K562 (cell line): Measurements from ENCODE around the gene IFNA5. TPM values are rescaled to one million over a fixed set of nuclear protein-coding genes. Genes with fewer than 3 reads are reported as not detected.

Experiments
- ATAC-seq: fragments of 200-7000 bp; cut with Tn5 transposase; 3 replicates; pipeline ENCODE4 v1.9.1; 2020; ENCODE audit warnings: moderate library complexity
- BruUV-seq: library from RNA; stranded (reverse); fragments of 400-500 nt; replicated peaks from 2 replicates; lab custom pipeline; 2021; lab: Mats Ljungman, UMichigan
- CTCF ChIA-PET: fragments of 300-600 bp; formaldehyde crosslinking; extraction: SDS; loops from one replicate; lab custom pipeline; 2021; ENCODE audit warnings: low intra/inter-chr PET ratio; lab: Yijun Ruan, JAX
- POLR2A ChIA-PET: fragments of 300-600, 350-650 bp; sonication (Branson Sonifier 250); formaldehyde crosslinking; extraction: SDS; loops from one replicate; lab custom pipeline; 2021; ENCODE audit warnings: antibody characterized with exemption, inconsistent platforms; lab: Yijun Ruan, JAX
- DNase-seq, 4 experiments: peaks; one replicate each; pipeline versions ENCODE4 v3.0.0 to v3.0.0-alpha.2; 2011 to 2018; ENCODE audit warnings: low spot score in 3 of 4, mixed read lengths in 3 of 4; ENCODE audit errors: extremely low read depth in 1 of 4
- FAIRE-seq: peaks from 2 replicates; lab custom pipeline; 2011; peaks lifted over from hg19 to GRCh38; lab: Jason Lieb, UNC
- H2AFZ ChIP-seq: 2 replicates; pipeline ENCODE4 v1.6.0; 2011; ENCODE audit warnings: low read depth, low read length, control low read depth, inconsistent platforms
- H3K27ac ChIP-seq: fragments of 200-600 bp; 3 replicates; pipeline ENCODE4 v1.8.0; 2011; ENCODE audit warnings: low read depth, mild to moderate bottlenecking, control low read depth, inconsistent platforms, low read length, moderate library complexity, mixed read lengths; ENCODE audit errors: extremely low read depth
- H3K27me3 ChIP-seq, 2 experiments: fragments of 300-600 bp in 1 of 2; 2 replicates in 1 of 2; 3 replicates in 1 of 2; pipeline versions ENCODE4 v1.6.0 to v1.8.0; 2011; ENCODE audit warnings: inconsistent platforms in 2 of 2, low read length in 2 of 2, mild to moderate bottlenecking in 1 of 2, mixed read lengths in 1 of 2, moderate library complexity in 1 of 2; ENCODE audit not compliant: control insufficient read depth in 2 of 2, insufficient read depth in 2 of 2
- H3K36me3 ChIP-seq: fragments of 300-600 bp; 3 replicates; pipeline ENCODE4 v1.8.0; 2011; ENCODE audit warnings: mild to moderate bottlenecking, low read length, inconsistent platforms; ENCODE audit not compliant: control insufficient read depth, insufficient read depth
- H3K4me1 ChIP-seq, 2 experiments: fragments of 200-600 bp in 1 of 2; replicated peaks in 1 of 2; 2 replicates in 1 of 2; 3 replicates in 1 of 2; pipeline versions ENCODE4 v1.5.1 to v1.8.0; 2011; ENCODE audit warnings: inconsistent platforms in 2 of 2, low read length in 2 of 2, mild to moderate bottlenecking in 1 of 2, mixed read lengths in 1 of 2, moderate library complexity in 1 of 2; ENCODE audit not compliant: control insufficient read depth in 2 of 2, insufficient read depth in 2 of 2
- H3K4me2 ChIP-seq: 2 replicates; pipeline ENCODE4 v1.6.1; 2011; ENCODE audit warnings: low read length, control low read depth, inconsistent platforms, mixed read lengths; ENCODE audit not compliant: insufficient read depth
- H3K4me3 ChIP-seq: fragments of 200-600 bp; sonication (generic), shearing (Covaris generic); 2 replicates; pipeline ENCODE4 v1.5.1; 2016; ENCODE audit warnings: control low read depth, inconsistent platforms
- H3K79me2 ChIP-seq: fragments of 200-600 bp; 3 replicates; pipeline ENCODE4 v1.8.0; 2011; ENCODE audit warnings: low read length, inconsistent platforms; ENCODE audit not compliant: control insufficient read depth, insufficient read depth
- H3K9ac ChIP-seq, 2 experiments: 2 replicates each; pipeline versions ENCODE4 v1.6.0 to v1.6.1; 2011; ENCODE audit warnings: low read depth in 2 of 2, low read length in 2 of 2, control low read depth in 1 of 2, inconsistent platforms in 1 of 2, mild to moderate bottlenecking in 1 of 2, mixed read lengths in 1 of 2; ENCODE audit not compliant: insufficient read depth in 1 of 2
- H3K9me1 ChIP-seq: one replicate; pipeline ENCODE4 v1.6.0; 2011; ENCODE audit warnings: inconsistent platforms, mild to moderate bottlenecking, low read length, moderate library complexity; ENCODE audit not compliant: control insufficient read depth, insufficient read depth
- H3K9me3 ChIP-seq: replicated peaks from 2 replicates; pipeline ENCODE4 v1.5.1; 2011; ENCODE audit warnings: low read depth, low read length, inconsistent platforms; ENCODE audit not compliant: control insufficient read depth, insufficient read depth
- H4K20me1 ChIP-seq: replicated peaks from 2 replicates; pipeline ENCODE4 v1.6.1; 2011; ENCODE audit warnings: low read length, inconsistent platforms, mixed read lengths; ENCODE audit not compliant: control insufficient read depth, insufficient read depth
- BRD9 ChIP-seq: fragments of 450-650 bp; IDR thresholded peaks from 2 replicates; pipeline ENCODE4 v1.6.1; 2018; ENCODE audit warnings: low read depth; ENCODE audit not compliant: partially characterized antibody
- EWSR1 ChIP-seq: fragments of 450-650 bp; IDR thresholded peaks from 2 replicates; pipeline ENCODE4 v1.6.1; 2018; ENCODE audit warnings: borderline replicate concordance, mild to moderate bottlenecking, low read depth, moderate library complexity; ENCODE audit not compliant: partially characterized antibody
- FOXJ2 ChIP-seq: fragments of 200-800 bp; sonication (Bioruptor generic); IDR thresholded peaks from 2 replicates; pipeline ENCODE4 v1.6.1; 2016; ENCODE audit warnings: missing genetic modification characterization, missing compliant biosample characterization
- RFX1 ChIP-seq: fragments of 450-650 bp; IDR thresholded peaks from 2 replicates; pipeline ENCODE4 v1.6.1; 2016; ENCODE audit warnings: mild to moderate bottlenecking, moderate library complexity
- ZNF174 ChIP-seq: fragments of 250-450 bp; sonication (Bioruptor Pico); IDR thresholded peaks from 2 replicates; pipeline ENCODE4 v1.4.0; 2020; ENCODE audit warnings: mild to moderate bottlenecking
- ZNF282 ChIP-seq: sonication (generic); formaldehyde crosslinking; IDR thresholded peaks from 2 replicates; pipeline ENCODE4 v1.8.1; 2023; ENCODE audit warnings: missing genetic modification reagents
- WGBS: fragments of 100-300 bp; shearing (Covaris generic); methylation state at CpG from one replicate; pipeline ENCODE4 v1.1.6; 2016; ENCODE audit warnings: low coverage, mixed read lengths; ENCODE audit not compliant: insufficient coverage; ENCODE audit errors: missing lambda C conversion rate; 5-methylcytosine and 5-hydroxymethylcytosine counted together
- in situ Hi-C: fragments of 300-500 bp; cut with MboI; formaldehyde crosslinking; loops from 4 replicates; pipeline ENCODE4 v1.15.0; 2018; ENCODE audit warnings: inconsistent platforms, mixed read lengths
- intact Hi-C: fragments of 100-400 bp; cut with micrococcal nuclease; formaldehyde crosslinking; loops from 2 replicates; pipeline ENCODE4 v1.14.2; 2022
- polyA plus RNA-seq, 8 experiments: library from polyadenylated mRNA; depleted of rRNA in 4 of 8; stranded (reverse) in 5 of 8; unstranded in 3 of 8; fragments of >200 nt; fragmentation: Nextera tagmentation in 2 of 8; fragmentation: Illumina TruSeq in 1 of 8; extraction: Ambion mirVana in 2 of 8; extraction: Trizol in 1 of 8; gene quantifications; 2 replicates each; pipeline versions ENCODE4 v1.2.1 to v1.2.3, GENCODE V29; 2011 to 2014; ENCODE audit warnings: inconsistent platforms in 1 of 8, missing spikeins in 1 of 8
- total RNA-seq, 7 experiments: library from RNA; depleted of rRNA in 6 of 7; stranded (reverse); fragments of >200 nt in 6 of 7; fragmentation: Illumina TruSeq in 2 of 7; extraction: Trizol in 2 of 7; gene quantifications; 2 replicates each; pipeline versions ENCODE4 v1.2.1 to v1.2.3, GENCODE V29; 2011 to 2021; ENCODE audit warnings: low replicate concordance in 1 of 7
- TF ChIP-seq, protein P1 (sequence below): sonication (generic); formaldehyde crosslinking; IDR thresholded peaks from 2 replicates; pipeline ENCODE4 v1.8.0; 2022; ENCODE audit warnings: mild to moderate bottlenecking, missing genetic modification reagents
- TF ChIP-seq, protein P2 (sequence below): fragments of 250-450 bp; sonication (Bioruptor Pico); IDR thresholded peaks from 2 replicates; pipeline ENCODE4 v1.4.0; 2020
- TF ChIP-seq, protein P3 (sequence below): fragments of 250-450 bp; sonication (Bioruptor Pico); IDR thresholded peaks from 2 replicates; pipeline ENCODE4 v1.4.0; 2020; ENCODE audit warnings: mild to moderate bottlenecking, moderate library complexity, borderline replicate concordance
- TF ChIP-seq, protein P4 (sequence below): fragments of 250-450 bp; sonication (Bioruptor Pico); IDR thresholded peaks from 2 replicates; pipeline ENCODE4 v1.9.0; 2021; ENCODE audit warnings: mild to moderate bottlenecking

IFNA5 gene
- total and polyA plus RNA-seq, 9 of the 15 experiments (the other 6 are each of a cell fraction or from before 2014, with no cell fraction given): not detected

DNA sequence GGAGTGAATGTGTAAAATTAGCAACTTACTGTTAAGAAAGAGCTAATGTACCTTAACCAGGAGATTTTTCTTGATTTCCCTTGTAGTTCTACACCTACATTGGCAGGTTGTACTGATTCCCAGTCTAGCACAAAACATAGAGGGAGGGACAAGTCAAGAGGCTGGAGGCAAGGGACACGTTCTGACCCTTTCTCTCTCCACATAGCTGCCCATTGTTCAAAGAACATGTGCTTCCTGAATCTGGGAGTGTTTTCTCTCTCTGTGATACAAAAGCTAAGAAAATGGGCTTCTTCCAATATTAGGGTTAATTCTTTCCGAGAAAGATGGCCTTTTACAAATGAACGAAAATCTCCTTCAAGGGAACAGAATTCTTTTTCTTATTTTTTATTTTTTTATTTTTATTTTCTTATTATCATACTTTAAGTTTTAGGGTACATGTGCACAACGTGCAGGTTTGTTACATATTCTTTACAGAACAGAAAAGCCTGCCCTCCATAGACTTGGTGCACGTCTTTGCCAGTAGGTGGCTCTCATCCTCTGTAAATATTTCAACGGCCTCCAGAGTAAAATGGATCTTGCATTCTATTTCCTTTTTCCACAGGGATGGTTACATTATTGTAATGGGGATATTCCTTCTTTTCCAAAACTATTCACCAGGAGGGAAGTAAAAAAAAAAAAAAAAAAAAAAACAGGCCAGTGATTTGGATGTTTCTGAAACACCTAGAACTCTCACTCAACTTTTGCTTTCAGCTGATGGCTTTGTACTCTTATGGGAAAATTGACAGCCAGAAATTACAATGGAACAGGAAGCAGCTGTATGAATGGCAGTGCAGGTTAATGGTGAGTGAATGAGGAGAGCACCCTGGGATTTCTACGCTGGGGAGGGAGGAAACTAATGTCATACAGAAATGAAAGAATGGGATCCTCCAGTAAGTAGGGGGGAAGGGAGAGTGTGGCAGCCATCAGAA, 13.1 kb upstream of the IFNA5 start:
- POLR2A ChIA-PET: no interaction called here
- Histone ChIP-seq H3K9ac (no peak overlapping the region), H3K4me3 (no peak overlapping the region), H3K36me3 (no peaks in the 10 kb centered on the region), H2AFZ (no peak overlapping the region), H3K9me1 (no peaks in the 10 kb centered on the region), H4K20me1 (no peaks in the 10 kb centered on the region), H3K27ac (no peak overlapping the region), H3K27me3 (no peaks in the 10 kb centered on the region), H3K4me2 (no peak overlapping the region), H3K4me1 (no peaks in the 10 kb centered on the region), H3K9me3 (no peaks in the 10 kb centered on the region), H3K79me2 (no peaks in the 10 kb centered on the region)
- no CpG with 5 or more reads among the region's 7 CpGs for WGBS
- CTCF ChIA-PET: no interaction called here
- in situ Hi-C loops: no loop called here
- DNase-seq: no peak
- TF ChIP-seq BRD9 (no peak), EWSR1 (no peak), RFX1 (no peak), ZNF282 (no peak), FOXJ2 (tag) (no peak), ZNF174 (no peak)
- TF ChIP-seq, protein P1, sequence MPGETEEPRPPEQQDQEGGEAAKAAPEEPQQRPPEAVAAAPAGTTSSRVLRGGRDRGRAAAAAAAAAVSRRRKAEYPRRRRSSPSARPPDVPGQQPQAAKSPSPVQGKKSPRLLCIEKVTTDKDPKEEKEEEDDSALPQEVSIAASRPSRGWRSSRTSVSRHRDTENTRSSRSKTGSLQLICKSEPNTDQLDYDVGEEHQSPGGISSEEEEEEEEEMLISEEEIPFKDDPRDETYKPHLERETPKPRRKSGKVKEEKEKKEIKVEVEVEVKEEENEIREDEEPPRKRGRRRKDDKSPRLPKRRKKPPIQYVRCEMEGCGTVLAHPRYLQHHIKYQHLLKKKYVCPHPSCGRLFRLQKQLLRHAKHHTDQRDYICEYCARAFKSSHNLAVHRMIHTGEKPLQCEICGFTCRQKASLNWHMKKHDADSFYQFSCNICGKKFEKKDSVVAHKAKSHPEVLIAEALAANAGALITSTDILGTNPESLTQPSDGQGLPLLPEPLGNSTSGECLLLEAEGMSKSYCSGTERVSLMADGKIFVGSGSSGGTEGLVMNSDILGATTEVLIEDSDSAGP (CRISPR knock-in tag): no peak
- TF ChIP-seq, protein P2, sequence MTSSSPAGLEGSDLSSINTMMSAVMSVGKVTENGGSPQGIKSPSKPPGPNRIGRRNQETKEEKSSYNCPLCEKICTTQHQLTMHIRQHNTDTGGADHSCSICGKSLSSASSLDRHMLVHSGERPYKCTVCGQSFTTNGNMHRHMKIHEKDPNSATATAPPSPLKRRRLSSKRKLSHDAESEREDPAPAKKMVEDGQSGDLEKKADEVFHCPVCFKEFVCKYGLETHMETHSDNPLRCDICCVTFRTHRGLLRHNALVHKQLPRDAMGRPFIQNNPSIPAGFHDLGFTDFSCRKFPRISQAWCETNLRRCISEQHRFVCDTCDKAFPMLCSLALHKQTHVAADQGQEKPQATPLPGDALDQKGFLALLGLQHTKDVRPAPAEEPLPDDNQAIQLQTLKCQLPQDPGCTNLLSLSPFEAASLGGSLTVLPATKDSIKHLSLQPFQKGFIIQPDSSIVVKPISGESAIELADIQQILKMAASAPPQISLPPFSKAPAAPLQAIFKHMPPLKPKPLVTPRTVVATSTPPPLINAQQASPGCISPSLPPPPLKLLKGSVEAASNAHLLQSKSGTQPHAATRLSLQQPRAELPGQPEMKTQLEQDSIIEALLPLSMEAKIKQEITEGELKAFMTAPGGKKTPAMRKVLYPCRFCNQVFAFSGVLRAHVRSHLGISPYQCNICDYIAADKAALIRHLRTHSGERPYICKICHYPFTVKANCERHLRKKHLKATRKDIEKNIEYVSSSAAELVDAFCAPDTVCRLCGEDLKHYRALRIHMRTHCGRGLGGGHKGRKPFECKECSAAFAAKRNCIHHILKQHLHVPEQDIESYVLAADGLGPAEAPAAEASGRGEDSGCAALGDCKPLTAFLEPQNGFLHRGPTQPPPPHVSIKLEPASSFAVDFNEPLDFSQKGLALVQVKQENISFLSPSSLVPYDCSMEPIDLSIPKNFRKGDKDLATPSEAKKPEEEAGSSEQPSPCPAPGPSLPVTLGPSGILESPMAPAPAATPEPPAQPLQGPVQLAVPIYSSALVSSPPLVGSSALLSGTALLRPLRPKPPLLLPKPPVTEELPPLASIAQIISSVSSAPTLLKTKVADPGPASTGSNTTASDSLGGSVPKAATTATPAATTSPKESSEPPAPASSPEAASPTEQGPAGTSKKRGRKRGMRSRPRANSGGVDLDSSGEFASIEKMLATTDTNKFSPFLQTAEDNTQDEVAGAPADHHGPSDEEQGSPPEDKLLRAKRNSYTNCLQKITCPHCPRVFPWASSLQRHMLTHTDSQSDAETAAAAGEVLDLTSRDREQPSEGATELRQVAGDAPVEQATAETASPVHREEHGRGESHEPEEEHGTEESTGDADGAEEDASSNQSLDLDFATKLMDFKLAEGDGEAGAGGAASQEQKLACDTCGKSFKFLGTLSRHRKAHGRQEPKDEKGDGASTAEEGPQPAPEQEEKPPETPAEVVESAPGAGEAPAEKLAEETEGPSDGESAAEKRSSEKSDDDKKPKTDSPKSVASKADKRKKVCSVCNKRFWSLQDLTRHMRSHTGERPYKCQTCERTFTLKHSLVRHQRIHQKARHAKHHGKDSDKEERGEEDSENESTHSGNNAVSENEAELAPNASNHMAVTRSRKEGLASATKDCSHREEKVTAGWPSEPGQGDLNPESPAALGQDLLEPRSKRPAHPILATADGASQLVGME (CRISPR knock-in tag): no peak
- TF ChIP-seq, protein P3, sequence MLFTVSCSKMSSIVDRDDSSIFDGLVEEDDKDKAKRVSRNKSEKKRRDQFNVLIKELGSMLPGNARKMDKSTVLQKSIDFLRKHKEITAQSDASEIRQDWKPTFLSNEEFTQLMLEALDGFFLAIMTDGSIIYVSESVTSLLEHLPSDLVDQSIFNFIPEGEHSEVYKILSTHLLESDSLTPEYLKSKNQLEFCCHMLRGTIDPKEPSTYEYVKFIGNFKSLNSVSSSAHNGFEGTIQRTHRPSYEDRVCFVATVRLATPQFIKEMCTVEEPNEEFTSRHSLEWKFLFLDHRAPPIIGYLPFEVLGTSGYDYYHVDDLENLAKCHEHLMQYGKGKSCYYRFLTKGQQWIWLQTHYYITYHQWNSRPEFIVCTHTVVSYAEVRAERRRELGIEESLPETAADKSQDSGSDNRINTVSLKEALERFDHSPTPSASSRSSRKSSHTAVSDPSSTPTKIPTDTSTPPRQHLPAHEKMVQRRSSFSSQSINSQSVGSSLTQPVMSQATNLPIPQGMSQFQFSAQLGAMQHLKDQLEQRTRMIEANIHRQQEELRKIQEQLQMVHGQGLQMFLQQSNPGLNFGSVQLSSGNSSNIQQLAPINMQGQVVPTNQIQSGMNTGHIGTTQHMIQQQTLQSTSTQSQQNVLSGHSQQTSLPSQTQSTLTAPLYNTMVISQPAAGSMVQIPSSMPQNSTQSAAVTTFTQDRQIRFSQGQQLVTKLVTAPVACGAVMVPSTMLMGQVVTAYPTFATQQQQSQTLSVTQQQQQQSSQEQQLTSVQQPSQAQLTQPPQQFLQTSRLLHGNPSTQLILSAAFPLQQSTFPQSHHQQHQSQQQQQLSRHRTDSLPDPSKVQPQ (CRISPR knock-in tag): no peak
- TF ChIP-seq, protein P4, sequence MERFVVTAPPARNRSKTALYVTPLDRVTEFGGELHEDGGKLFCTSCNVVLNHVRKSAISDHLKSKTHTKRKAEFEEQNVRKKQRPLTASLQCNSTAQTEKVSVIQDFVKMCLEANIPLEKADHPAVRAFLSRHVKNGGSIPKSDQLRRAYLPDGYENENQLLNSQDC: no peak
- ATAC-seq: no peak
- no TSS peak for BruUV-seq
- intact Hi-C loops: no loop called here
- FAIRE-seq: no peak
